Fibroblast of pulmonary artery (primary cell): ENCODE measurements around the gene GRIN1.

ENCODE experiments used
- DNase-seq: peaks from one replicate; pipeline ENCODE4 v3.0.0-alpha.2; 2010; ENCODE audit warnings: low read depth
- H3K4me3 ChIP-seq: replicated peaks from 2 replicates; pipeline ENCODE4 v1.5.1; 2011; ENCODE audit warnings: low read depth, mild to moderate bottlenecking, control low read depth, low read length, moderate library complexity
- CTCF ChIP-seq: IDR thresholded peaks from 2 replicates; pipeline ENCODE4 v1.5.1; 2011; ENCODE audit warnings: mild to moderate bottlenecking, control low read depth, low read length, inconsistent platforms; ENCODE audit errors: missing control alignments

The GRIN1 gene

DNA sequence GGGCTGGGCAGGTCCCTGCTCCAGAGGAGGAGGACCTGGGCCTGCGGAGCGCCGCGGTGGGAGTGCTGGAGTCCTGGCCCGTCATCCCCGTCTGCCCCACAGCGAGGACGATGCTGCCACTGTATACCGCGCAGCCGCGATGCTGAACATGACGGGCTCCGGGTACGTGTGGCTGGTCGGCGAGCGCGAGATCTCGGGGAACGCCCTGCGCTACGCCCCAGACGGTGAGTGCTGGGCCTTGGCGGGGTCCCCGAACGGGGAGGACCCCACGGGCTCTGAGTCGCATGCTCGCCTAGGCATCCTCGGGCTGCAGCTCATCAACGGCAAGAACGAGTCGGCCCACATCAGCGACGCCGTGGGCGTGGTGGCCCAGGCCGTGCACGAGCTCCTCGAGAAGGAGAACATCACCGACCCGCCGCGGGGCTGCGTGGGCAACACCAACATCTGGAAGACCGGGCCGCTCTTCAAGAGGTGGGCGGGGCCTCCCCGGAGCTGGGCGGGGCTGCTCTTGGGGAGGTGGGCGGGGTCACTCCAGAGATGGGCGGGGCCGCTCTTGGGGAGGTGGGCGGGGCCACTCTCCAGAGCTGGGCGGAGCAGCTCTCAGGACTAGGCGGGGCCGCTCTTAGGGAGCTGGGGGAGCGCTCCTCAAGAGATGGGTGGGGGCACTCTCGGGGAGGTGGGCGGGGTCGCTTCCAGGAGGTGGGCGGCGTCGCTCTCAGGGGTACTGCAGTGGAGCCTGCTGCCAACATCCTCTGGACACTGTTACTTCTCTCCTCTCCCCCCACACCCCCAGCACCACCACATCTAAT, 17.8 kb downstream of the GRIN1 start:
- peak overlapping the region; percentile 29 for H3K4me3 ChIP-seq
- TF ChIP-seq CTCF, result no peak
- peak; percentile 50 for DNase-seq

- no peak for TF ChIP-seq CTCF
- no peak overlapping the region for H3K4me3 ChIP-seq
- no peak for DNase-seq
Measured at GRCh38 chr9:137157618-137158415, 18.9 kb downstream of the GRIN1 start.

DNA sequence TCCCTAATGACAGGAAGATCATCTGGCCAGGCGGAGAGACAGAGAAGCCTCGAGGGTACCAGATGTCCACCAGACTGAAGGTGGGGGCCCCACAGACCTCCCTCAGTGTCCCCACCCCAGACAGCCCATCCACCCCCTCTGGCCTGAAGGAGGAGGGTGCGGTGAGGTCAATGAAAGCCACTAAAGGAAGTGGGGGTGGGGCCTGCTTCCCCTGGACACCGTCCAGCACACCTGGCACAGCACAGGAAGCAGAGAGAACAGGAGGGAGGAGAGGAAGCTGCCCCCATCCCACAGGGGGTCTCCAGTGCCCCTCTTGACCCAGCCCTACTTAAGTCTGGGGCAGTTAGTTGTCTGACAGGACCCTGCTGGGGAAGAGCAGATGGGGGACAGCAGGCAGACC, 19.7 kb downstream of the GRIN1 start:
- no peak for DNase-seq

DNA sequence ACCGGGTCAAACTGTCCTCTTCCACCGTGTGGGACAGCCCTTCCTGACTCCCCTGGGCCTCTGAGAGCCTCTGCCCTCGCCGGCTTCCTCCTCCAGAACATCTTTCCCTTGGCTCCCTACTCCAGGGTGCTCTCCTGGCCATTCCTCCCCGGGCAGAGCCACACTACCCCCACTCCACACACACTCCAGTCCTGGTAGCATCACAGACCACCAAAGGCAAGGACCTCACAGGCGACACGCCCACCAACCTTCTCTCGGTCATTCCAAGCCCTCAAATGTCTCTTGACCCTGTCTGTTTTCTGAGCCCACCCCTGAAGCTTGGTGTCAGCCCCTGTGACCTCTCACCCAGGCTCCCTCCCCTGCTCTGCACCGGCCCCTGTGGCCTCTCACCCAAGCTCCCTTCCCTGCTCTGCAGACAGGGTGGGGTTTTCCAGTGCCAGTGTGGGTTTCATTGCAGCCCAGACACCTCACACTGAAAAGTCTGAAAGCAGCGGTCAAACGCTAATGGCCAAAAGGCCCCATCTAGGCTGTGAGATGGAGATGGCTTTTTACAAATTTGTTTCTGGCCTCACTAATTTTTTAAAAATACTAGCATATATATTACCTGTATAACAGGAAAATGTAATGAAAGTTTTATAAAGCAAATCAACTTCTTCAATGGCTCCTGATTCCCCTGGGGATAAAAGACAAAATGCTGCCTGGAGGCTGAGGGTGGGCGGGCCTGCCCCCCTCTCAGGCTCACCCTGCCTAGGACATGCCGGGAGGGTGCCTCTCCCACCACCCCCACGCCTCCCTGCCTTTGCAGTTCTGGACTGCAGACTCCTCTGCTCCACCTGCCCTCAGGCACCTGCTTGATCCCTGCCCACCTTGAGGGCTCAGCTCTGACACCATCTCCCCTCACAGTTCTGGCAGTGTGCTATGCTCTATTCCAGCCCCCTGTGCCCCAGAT, 20.4 kb downstream of the GRIN1 start:
- no peak for TF ChIP-seq CTCF

More for the DNA sequence above, 19.7 kb downstream of the GRIN1 start:
- no peak for TF ChIP-seq CTCF
- H3K4me3 ChIP-seq, result no peak overlapping the region

DNA sequence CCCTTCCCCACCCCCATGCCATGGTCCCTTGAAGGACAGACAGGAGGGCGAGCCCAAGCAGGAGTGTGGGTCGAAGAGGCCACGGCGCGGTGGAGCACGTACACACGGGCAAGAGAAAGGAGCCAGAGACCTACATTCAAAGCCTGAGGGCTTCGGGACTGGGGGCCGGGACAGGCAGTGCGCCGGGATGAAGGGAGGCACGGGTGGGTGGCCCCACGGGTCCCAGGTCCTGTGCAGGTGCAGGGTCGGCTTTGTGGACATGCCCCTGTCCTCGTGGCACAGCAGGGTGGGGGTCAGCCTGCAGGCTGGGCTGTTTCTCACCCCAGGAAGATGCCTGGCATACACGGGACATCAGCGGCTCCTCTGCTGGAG, 21.1 kb downstream of the GRIN1 start:
- no peak overlapping the region for H3K4me3 ChIP-seq
- no peak for DNase-seq
- TF ChIP-seq CTCF, result no peak

More for the DNA sequence above, 20.4 kb downstream of the GRIN1 start:
- DNase-seq, result no peak
- no peak overlapping the region for H3K4me3 ChIP-seq

DNA sequence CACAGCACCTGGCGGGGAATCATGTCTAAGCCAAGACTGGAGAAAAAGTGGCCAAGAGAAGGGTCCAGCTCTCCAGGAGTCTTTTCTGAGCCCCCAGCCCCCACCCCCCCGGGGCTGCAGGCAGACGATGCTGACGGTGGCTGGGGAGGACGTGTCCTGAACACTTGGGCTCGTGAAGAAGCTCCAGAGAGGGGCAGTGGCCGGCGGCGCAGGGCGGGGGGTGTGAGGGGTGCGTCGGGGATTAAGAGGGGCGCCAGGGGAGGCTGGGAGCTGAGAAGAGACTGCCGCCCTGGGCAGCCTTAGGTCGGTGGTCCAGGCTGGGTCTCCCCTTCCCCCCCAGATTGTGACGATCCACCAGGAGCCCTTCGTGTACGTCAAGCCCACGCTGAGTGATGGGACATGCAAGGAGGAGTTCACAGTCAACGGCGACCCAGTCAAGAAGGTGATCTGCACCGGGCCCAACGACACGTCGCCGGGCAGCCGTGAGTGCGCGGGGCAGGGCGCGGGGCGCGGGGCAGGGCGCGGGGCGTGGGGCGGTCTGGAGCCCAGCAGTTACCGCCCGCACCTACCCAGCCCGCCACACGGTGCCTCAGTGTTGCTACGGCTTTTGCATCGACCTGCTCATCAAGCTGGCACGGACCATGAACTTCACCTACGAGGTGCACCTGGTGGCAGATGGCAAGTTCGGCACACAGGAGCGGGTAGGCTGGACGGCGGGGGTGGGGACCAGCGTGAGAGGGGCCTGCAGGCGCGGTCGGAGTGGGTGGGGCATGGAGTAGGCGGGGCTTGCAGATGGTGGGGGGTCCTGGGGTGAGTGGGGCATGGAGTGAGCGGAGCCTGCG, 22.0 kb downstream of the GRIN1 start:
- TF ChIP-seq CTCF, result no peak
- no peak overlapping the region for H3K4me3 ChIP-seq
- no peak for DNase-seq
